ENCODE results near the gene SLC48A1. TPM values are rescaled to one million over a fixed set of nuclear protein-coding genes. Genes with fewer than 3 reads are reported as not detected.

Gene SLC48A1
- total and polyA plus RNA-seq, 2 donors (not counting 1 experiment from before 2014, with no cell fraction given), result 9.0 to 18.7 TPM

GRCh38 chr12:47794679-47795078, 21.6 kb downstream of the SLC48A1 start:
- no peak overlapping the region for H3K4me2 ChIP-seq (ENCODE audit: extremely low read depth, insufficient read depth, low read length)
- no peak overlapping the region for H3K4me3 ChIP-seq (replicated peaks in 1 of 4; ENCODE audit: control extremely low read depth in 1 of 4, insufficient read depth in 1 of 4, low read depth in 3 of 4, low read length in 4 of 4)
- no peaks in the 10 kb centered on the region for H3K27me3 ChIP-seq (ENCODE audit: control insufficient read depth, insufficient read depth, low read length)
- DNase-seq (ENCODE audit: low read depth in 2 of 2), result no peak
- no peaks in the 10 kb centered on the region for H4K20me1 ChIP-seq (ENCODE audit: control insufficient read depth, extremely low read depth, insufficient read depth, low read length)
- no peak for TF ChIP-seq EZH2 (IDR thresholded peaks at IDR 0.05; ENCODE audit: low read length, missing control alignments)
- no peak for TF ChIP-seq CTCF (conservative IDR thresholded peaks at IDR 0.05 in 1 of 2, IDR thresholded peaks at IDR 0.05 in 1 of 2; ENCODE audit: low read depth in 1 of 2, low read length in 2 of 2)
- no peak overlapping the region for H3K9ac ChIP-seq (ENCODE audit: insufficient read depth, low read length)
- peaks cover 12% of the 10 kb centered on the region for H3K79me2 ChIP-seq (ENCODE audit: control insufficient read depth, insufficient read depth, low read length)
- no peaks in the 10 kb centered on the region for H3K9me3 ChIP-seq (ENCODE audit: control insufficient read depth, insufficient read depth, low read depth, low read length)
- H2AFZ ChIP-seq (ENCODE audit: low read length), result no peak overlapping the region
- H3K4me1 ChIP-seq (ENCODE audit: control insufficient read depth, extremely low read depth, insufficient read depth, low read length), result no peaks in the 10 kb centered on the region
- no peak overlapping the region for H3K27ac ChIP-seq (ENCODE audit: insufficient read depth, low read length)
- peaks cover 58% of the 10 kb centered on the region for H3K36me3 ChIP-seq (ENCODE audit: control insufficient read depth, insufficient read depth, low read length)

- peaks cover 18% of the 10 kb centered on the region for H3K79me2 ChIP-seq (ENCODE audit: control insufficient read depth, insufficient read depth, low read length)
- H3K27ac ChIP-seq (ENCODE audit: insufficient read depth, low read length), result no peak overlapping the region
- H3K4me3 ChIP-seq (replicated peaks in 1 of 4; ENCODE audit: control extremely low read depth in 1 of 4, insufficient read depth in 1 of 4, low read depth in 3 of 4, low read length in 4 of 4), result no peak overlapping the region
- H3K9me3 ChIP-seq (ENCODE audit: control insufficient read depth, insufficient read depth, low read depth, low read length), result no peaks in the 10 kb centered on the region
- no peak overlapping the region for H2AFZ ChIP-seq (ENCODE audit: low read length)
- H3K27me3 ChIP-seq (ENCODE audit: control insufficient read depth, insufficient read depth, low read length), result no peaks in the 10 kb centered on the region
- H3K36me3 ChIP-seq (ENCODE audit: control insufficient read depth, insufficient read depth, low read length), result peaks cover 56% of the 10 kb centered on the region
- H3K9ac ChIP-seq (ENCODE audit: insufficient read depth, low read length), result no peak overlapping the region
- no peak for TF ChIP-seq EZH2 (IDR thresholded peaks at IDR 0.05; ENCODE audit: low read length, missing control alignments)
- no peak for TF ChIP-seq CTCF (conservative IDR thresholded peaks at IDR 0.05 in 1 of 2, IDR thresholded peaks at IDR 0.05 in 1 of 2; ENCODE audit: low read depth in 1 of 2, low read length in 2 of 2)
- no peak for DNase-seq (ENCODE audit: low read depth in 2 of 2)
- no peak overlapping the region for H3K4me2 ChIP-seq (ENCODE audit: extremely low read depth, insufficient read depth, low read length)
- no peaks in the 10 kb centered on the region for H4K20me1 ChIP-seq (ENCODE audit: control insufficient read depth, extremely low read depth, insufficient read depth, low read length)
- no peaks in the 10 kb centered on the region for H3K4me1 ChIP-seq (ENCODE audit: control insufficient read depth, extremely low read depth, insufficient read depth, low read length)
Measured at GRCh38 chr12:47795121-47795813, 22.2 kb downstream of the SLC48A1 start.

GRCh38 chr12:47795814-47796411, 22.9 kb downstream of the SLC48A1 start:
- DNase-seq (ENCODE audit: low read depth in 2 of 2), result no peak
- H2AFZ ChIP-seq (ENCODE audit: low read length), result no peak overlapping the region
- no peak overlapping the region for H3K4me2 ChIP-seq (ENCODE audit: extremely low read depth, insufficient read depth, low read length)
- H3K4me3 ChIP-seq (replicated peaks in 1 of 4; ENCODE audit: control extremely low read depth in 1 of 4, insufficient read depth in 1 of 4, low read depth in 3 of 4, low read length in 4 of 4), result no peak overlapping the region
- H3K9me3 ChIP-seq (ENCODE audit: control insufficient read depth, insufficient read depth, low read depth, low read length), result no peaks in the 10 kb centered on the region
- H3K4me1 ChIP-seq (ENCODE audit: control insufficient read depth, extremely low read depth, insufficient read depth, low read length), result no peaks in the 10 kb centered on the region
- TF ChIP-seq CTCF (conservative IDR thresholded peaks at IDR 0.05 in 1 of 2, IDR thresholded peaks at IDR 0.05 in 1 of 2; ENCODE audit: low read depth in 1 of 2, low read length in 2 of 2), result no peak
- no peak for TF ChIP-seq EZH2 (IDR thresholded peaks at IDR 0.05; ENCODE audit: low read length, missing control alignments)
- H3K9ac ChIP-seq (ENCODE audit: insufficient read depth, low read length), result no peak overlapping the region
- H3K36me3 ChIP-seq (ENCODE audit: control insufficient read depth, insufficient read depth, low read length), result peaks cover 55% of the 10 kb centered on the region
- H3K27ac ChIP-seq (ENCODE audit: insufficient read depth, low read length), result no peak overlapping the region
- peaks cover 24% of the 10 kb centered on the region for H3K79me2 ChIP-seq (ENCODE audit: control insufficient read depth, insufficient read depth, low read length)
- H3K27me3 ChIP-seq (ENCODE audit: control insufficient read depth, insufficient read depth, low read length), result no peaks in the 10 kb centered on the region
- H4K20me1 ChIP-seq (ENCODE audit: control insufficient read depth, extremely low read depth, insufficient read depth, low read length), result no peaks in the 10 kb centered on the region
